GM03348 (cell line): ENCODE results near the gene HOXC6.

ENCODE experiments used
- DNase-seq: peaks from one replicate; pipeline ENCODE4 v3.0.0; 2012; ENCODE audit warnings: low spot score

The HOXC6 gene

DNA sequence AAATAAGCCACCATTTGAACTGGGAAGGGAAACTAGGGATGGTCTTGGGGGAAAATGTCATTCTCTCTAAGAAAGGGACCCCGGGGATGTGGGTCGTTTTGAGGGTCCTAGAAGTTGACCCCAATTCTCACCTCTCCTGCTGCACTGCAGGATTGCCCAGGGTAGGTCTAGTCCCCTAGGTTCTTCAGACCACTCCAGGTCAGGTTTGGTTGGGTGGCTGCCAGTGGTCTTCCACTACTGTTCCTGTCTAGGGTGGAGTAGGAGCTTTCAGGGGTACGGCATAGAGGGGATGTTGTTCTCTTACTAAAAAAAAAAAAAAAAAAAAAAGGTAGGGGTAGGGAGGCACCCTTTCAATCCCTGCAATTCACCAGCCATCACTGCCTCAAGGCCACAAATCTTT lies 12.2 kb upstream of the HOXC6 start:
- no peak for DNase-seq

- DNase-seq, result peak; percentile 72
Observed at GRCh38 chr12:54016478-54016964, 11.7 kb upstream of the HOXC6 start.

- DNase-seq, result no peak
Observed at GRCh38 chr12:54017027-54017788, 11.0 kb upstream of the HOXC6 start.

DNA sequence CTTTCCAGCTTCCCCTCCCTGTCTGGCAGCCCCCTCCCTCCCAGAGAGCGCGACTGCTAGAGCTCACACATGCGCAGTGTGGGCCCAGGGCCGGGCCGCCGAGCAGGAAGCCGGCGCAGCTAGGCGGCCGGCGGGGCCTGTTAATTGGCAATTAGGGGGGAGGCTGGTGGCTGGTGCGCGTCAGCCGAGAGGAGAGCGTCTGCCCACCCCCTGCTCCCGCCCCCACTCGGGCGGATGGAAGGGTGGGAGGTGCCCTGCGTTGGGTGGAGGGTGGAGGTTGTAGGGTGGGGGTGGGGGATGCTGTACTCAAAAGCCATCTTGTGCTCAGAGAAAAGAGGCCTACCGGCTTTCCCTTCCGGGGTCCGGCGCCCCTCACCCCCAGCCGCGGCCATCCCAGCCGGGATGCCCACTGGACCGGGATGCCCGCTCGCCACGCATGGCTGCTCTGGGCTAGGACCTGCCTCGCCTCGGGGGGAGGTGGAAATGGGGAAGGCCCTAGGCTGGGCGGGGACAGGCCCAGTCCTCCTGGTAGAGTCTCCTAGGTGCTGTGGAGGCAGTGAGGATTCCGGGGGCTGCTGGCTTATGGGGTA lies 10.3 kb upstream of the HOXC6 start:
- DNase-seq, result peak; percentile 96

DNA sequence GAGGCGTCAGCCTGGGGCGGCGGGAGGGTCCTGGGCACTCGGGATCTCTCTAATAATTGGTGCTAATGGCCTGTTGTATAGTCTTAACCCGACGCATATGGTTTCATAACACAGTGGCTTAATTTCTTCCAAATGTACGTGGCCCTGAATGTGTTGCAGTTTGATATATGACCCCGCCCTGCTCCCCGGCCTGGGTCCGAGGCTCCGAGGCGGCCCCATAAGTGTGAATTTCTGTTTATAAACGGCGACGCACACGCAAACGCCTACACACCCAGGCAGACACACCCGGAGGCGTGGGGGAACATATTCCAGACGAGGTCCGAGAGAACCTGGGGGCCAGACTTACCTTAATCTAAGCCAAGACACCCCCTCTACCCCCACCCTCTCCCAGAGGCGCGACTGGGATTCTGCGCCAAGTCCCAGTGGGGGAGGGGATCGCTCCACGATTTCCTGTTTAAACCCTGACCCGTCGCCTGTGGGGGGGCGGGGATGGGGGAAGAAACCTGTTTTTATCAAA lies 9.7 kb upstream of the HOXC6 start:
- peak; percentile 63 for DNase-seq

- DNase-seq, result no peak
Observed at GRCh38 chr12:54019091-54019811, 9.0 kb upstream of the HOXC6 start.

GRCh38 chr12:54019924-54020590 lies 8.2 kb upstream of the HOXC6 start:
- no peak for DNase-seq

DNA sequence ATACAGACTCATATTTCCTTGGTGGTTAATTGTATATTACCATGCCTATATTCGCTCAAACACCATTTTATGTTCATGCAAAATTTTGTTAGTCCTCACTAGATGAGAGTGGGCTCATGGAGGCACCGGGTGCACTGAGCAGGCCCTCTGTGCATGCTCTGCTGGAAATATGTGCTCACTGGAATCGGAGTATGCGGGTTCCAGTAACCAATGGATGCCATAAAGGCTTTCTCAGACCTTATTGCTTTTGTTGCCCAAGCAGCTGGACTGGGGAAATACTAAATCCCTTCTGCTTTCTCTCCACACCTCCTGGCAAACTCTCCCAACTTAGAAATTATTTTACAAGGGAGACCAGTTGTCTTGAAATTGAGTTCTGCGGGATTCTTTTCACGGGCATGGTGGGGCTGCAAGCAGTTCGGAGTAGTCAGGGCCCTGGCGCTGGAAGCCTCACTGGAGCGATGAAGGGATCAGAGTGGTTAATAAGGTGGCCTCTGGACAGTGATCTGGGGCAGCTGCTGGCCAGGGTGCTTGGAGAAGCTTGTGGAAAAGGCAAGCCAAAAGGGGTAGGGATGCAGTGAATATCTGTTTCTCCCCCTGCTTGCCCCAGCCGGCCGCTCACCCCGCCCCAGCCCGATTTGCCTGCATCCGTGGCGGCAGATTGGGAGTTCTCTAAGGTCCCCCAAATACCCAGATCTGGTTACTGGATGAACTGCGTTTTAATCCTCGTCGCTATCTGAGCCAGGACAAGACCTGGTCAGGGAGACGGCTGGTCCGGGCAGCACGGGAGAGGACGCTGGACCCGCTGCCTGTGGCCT lies 7.4 kb upstream of the HOXC6 start:
- no peak for DNase-seq

GRCh38 chr12:54021432-54022013 lies 6.7 kb upstream of the HOXC6 start:
- no peak for DNase-seq

DNA sequence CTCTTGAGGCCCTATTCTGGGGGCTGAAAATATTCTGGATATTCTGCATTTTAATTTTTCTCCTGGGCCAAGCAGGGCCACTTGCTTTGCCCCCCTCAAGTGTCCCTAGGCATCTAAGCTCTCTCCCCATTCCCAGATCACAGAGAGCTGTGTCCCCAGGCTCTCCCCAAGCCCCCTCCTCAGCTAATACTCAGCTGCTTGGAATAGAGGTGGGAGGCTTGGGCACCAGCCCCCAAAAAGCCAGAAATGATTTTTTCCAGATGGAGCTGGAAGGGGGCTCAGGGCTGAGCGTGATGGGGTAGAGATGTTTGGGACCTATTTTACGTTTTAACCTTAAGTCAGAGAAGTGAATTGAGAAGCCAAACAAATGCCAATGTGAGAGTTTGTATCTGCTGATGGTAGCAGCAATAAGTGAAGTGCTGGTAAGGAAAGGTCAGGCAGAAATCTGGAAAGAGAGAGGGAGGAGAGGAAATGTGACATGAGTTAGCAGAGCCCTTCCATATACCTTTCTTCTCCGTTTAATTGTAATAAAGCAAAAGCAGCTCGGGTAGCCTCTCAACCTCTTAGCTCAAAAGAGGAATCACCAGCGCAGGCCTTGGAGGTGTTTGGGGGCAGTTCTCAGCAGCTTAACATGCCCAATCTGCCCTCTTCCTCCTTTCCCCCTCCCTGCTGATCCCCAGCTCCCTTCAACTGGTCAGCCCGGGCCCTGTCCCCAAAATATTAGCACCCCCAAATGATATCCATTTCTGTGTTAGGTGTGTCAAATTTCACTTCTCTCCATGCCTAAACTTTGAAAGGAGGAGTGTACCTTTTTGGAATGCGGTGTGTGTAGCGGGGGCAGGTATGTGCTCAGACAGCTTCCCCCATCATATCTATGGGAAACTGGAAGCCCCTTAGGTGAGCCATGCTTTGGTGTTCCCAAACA lies 5.0 kb upstream of the HOXC6 start:
- no peak for DNase-seq

GRCh38 chr12:54024127-54024526 lies 4.1 kb upstream of the HOXC6 start:
- DNase-seq, result no peak

DNA sequence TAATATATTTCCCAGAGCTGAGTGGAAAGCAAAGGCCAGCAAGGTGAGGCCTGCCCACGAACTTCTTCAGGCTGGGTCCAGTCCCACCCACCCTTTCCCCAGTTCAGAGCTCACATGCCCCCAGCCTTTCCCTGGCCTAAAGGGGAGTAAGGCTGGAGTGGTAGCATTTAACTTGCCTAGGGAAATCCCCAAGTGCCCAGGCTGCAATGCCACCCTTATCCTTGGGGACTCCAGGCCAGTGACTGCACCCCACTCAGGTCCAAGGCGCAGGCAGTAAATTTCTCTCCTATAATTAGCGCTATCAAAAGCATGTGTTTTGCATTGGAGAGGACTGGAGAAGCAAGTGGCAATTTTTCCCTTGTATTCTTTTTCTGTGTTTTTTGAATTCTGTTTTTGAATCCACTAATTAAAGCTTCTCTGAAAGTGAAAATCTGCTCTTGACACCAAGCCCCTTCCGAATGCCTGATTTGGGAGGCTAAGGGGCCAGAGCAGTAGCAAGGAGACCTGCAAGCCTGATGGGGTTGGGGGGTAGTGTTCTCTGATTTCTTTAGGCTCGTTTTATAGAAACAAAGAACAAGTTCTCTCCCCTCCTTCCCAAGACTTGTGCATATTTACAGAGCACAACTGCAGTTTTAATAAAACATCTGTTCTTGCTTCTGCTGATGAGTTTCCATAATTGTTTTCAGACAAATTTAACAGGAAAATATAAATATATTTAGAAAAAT lies 3.5 kb upstream of the HOXC6 start:
- DNase-seq, result no peak

GRCh38 chr12:54025499-54026405 lies 2.5 kb upstream of the HOXC6 start:
- no peak for DNase-seq

GRCh38 chr12:54026640-54027441 lies 1.4 kb upstream of the HOXC6 start:
- DNase-seq, result no peak

- no peak for DNase-seq
Observed at GRCh38 chr12:54027442-54027786, 826 bp upstream of the HOXC6 start.

DNA sequence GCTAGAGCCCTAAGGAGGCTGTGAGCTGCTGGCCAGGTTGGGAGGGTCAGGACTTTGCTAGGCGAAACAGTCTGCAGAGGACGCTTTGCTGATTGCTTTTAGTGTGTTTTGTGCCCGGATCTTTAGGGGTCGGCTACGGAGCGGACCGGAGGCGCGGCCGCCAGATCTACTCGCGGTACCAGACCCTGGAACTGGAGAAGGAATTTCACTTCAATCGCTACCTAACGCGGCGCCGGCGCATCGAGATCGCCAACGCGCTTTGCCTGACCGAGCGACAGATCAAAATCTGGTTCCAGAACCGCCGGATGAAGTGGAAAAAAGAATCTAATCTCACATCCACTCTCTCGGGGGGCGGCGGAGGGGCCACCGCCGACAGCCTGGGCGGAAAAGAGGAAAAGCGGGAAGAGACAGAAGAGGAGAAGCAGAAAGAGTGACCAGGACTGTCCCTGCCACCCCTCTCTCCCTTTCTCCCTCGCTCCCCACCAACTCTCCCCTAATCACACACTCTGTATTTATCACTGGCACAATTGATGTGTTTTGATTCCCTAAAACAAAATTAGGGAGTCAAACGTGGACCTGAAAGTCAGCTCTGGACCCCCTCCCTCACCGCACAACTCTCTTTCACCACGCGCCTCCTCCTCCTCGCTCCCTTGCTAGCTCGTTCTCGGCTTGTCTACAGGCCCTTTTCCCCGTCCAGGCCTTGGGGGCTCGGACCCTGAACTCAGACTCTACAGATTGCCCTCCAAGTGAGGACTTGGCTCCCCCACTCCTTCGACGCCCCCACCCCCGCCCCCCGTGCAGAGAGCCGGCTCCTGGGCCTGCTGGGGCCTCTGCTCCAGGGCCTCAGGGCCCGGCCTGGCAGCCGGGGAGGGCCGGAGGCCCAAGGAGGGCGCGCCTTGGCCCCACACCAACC lies 1.5 kb downstream of the HOXC6 start:
- DNase-seq, result no peak
